Calu3 (cell line): ENCODE measurements around the gene CLEC4M. TPM values are rescaled to one million over a fixed set of nuclear protein-coding genes. Genes with fewer than 3 reads are reported as not detected.

ENCODE experiments used
- BruUV-seq: library from RNA; stranded (reverse); fragments of 400-500 nt; replicated peaks from 2 replicates; lab custom pipeline; 2021; lab: Mats Ljungman, UMichigan
- CTCF ChIA-PET: fragments of 300-600 bp; sonication (Branson Sonifier 250); formaldehyde crosslinking; loops from one replicate; lab custom pipeline; 2022; ENCODE audit warnings: antibody characterized with exemption; lab: Charles Lee
- DNase-seq: peaks from one replicate; pipeline ENCODE4 v3.0.0; 2022
- H3K27ac Mint-ChIP-seq: one replicate; pipeline ENCODE4 v1.8.0; 2022; ENCODE audit warnings: mixed read lengths; ENCODE audit not compliant: unreplicated experiment
- H3K27me3 Mint-ChIP-seq: one replicate; pipeline ENCODE4 v1.8.0; 2022; ENCODE audit warnings: mixed read lengths; ENCODE audit not compliant: unreplicated experiment
- H3K36me3 Mint-ChIP-seq: one replicate; pipeline ENCODE4 v1.8.0; 2022; ENCODE audit warnings: mild to moderate bottlenecking, moderate library complexity, mixed read lengths; ENCODE audit not compliant: insufficient read depth, unreplicated experiment
- H3K4me1 Mint-ChIP-seq: one replicate; pipeline ENCODE4 v1.8.0; 2022; ENCODE audit warnings: mild to moderate bottlenecking, low read depth, mixed read lengths; ENCODE audit not compliant: unreplicated experiment
- H3K4me3 Mint-ChIP-seq: one replicate; pipeline ENCODE4 v1.8.0; 2022; ENCODE audit warnings: mild to moderate bottlenecking, low read depth, moderate library complexity, mixed read lengths; ENCODE audit not compliant: unreplicated experiment
- H3K9me3 Mint-ChIP-seq: one replicate; pipeline ENCODE4 v1.8.0; 2022; ENCODE audit warnings: low read depth, mixed read lengths; ENCODE audit not compliant: unreplicated experiment
- CTCF ChIP-seq: fragments of 200-600 bp; IDR thresholded peaks from one replicate; pipeline ENCODE4 v1.8.0; 2022; ENCODE audit warnings: antibody characterized with exemption; ENCODE audit not compliant: unreplicated experiment
- intact Hi-C: fragments of 100-400 bp; cut with micrococcal nuclease; formaldehyde crosslinking; loops from one replicate; pipeline ENCODE4 v1.10.0; 2022; ENCODE audit not compliant: unreplicated experiment
- total RNA-seq: library from RNA; stranded (reverse); gene quantifications from 2 replicates; pipeline ENCODE4 v1.2.3, GENCODE V29; 2022

Gene CLEC4M
- total RNA-seq, 1 experiment from 2014 or later, result not detected

- no peaks in the 10 kb centered on the region for H3K4me1 Mint-ChIP-seq
- no peak for TF ChIP-seq CTCF
- no peak for DNase-seq
- H3K9me3 Mint-ChIP-seq, result no peaks in the 10 kb centered on the region
- peaks cover 72% of the 10 kb centered on the region for H3K27me3 Mint-ChIP-seq
- H3K4me3 Mint-ChIP-seq, result no peak overlapping the region
- H3K27ac Mint-ChIP-seq, result no peak overlapping the region
- CTCF ChIA-PET, result no interaction called here
- H3K36me3 Mint-ChIP-seq, result no peaks in the 10 kb centered on the region
- no TSS peak for BruUV-seq
- intact Hi-C loops, result no loop called here
These were observed 3.5 kb downstream of the CLEC4M start for GRCh38 chr19:7766535-7766934.

GRCh38 chr19:7767487-7767886, 4.4 kb downstream of the CLEC4M start:
- Mint-ChIP-seq H3K36me3 (no peaks in the 10 kb centered on the region), H3K9me3 (no peaks in the 10 kb centered on the region), H3K4me1 (peaks cover 2% of the 10 kb centered on the region), H3K4me3 (no peak overlapping the region), H3K27ac (no peak overlapping the region), H3K27me3 (peaks cover 80% of the 10 kb centered on the region)
- BruUV-seq, result no TSS peak
- intact Hi-C loops, result no loop called here
- CTCF ChIA-PET, result no interaction called here
- no peak for TF ChIP-seq CTCF
- no peak for DNase-seq

GRCh38 chr19:7769171-7769570, 6.1 kb downstream of the CLEC4M start:
- CTCF ChIA-PET, result no interaction called here
- BruUV-seq, result no TSS peak
- H3K27me3 Mint-ChIP-seq, result peaks cover 63% of the 10 kb centered on the region

DNA sequence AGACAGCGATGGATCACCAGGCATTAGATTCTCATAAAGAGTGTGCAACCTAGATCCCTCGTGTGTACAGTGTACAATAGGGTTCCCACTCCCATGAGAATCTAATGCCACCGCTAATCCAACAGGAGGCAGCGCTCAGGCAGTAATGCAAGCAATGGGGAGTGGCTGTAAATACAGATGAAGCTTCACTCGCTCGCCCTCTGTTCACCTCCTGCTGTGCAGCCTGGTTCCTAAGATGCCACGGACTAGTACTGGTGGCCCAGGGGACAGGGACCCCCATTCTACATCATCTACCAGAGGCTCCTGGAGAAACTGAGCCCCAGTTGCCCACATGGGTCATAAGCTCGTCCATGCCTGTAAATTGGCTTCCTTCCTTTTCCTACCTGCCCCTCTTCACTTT, 8.0 kb downstream of the CLEC4M start:
- no peak for TF ChIP-seq CTCF
- Mint-ChIP-seq H3K4me3 (no peak overlapping the region), H3K27ac (no peak overlapping the region), H3K9me3 (no peaks in the 10 kb centered on the region), H3K27me3 (peaks cover 71% of the 10 kb centered on the region), H3K4me1 (peaks cover 10% of the 10 kb centered on the region), H3K36me3 (no peaks in the 10 kb centered on the region)
- CTCF ChIA-PET, result interaction anchor here (0.7 kb wide), 1 partner anchor 173 kb away, joined by 3 read pairs; no protein-coding TSS in a partner anchor
- no TSS peak for BruUV-seq
- intact Hi-C loops, result no loop called here
- DNase-seq, result no peak

More at GRCh38 chr19:7769171-7769570, 6.1 kb downstream of the CLEC4M start:
- no peak for DNase-seq
- H3K36me3 Mint-ChIP-seq, result no peaks in the 10 kb centered on the region
- H3K4me3 Mint-ChIP-seq, result no peak overlapping the region
- peaks cover 10% of the 10 kb centered on the region for H3K4me1 Mint-ChIP-seq
- TF ChIP-seq CTCF, result no peak
- no peak overlapping the region for H3K27ac Mint-ChIP-seq
- H3K9me3 Mint-ChIP-seq, result no peaks in the 10 kb centered on the region
- intact Hi-C loops, result no loop called here
